NCI-H1417 treated with DMSO at 0.1 percent for 48 hours (cell line): Measurements from ENCODE around the gene ZMIZ1.

Experiments used
- DNase-seq: peaks from one replicate; lab custom pipeline; 2025; lab: John Stamatoyannopoulos, UW

ZMIZ1 gene

DNA sequence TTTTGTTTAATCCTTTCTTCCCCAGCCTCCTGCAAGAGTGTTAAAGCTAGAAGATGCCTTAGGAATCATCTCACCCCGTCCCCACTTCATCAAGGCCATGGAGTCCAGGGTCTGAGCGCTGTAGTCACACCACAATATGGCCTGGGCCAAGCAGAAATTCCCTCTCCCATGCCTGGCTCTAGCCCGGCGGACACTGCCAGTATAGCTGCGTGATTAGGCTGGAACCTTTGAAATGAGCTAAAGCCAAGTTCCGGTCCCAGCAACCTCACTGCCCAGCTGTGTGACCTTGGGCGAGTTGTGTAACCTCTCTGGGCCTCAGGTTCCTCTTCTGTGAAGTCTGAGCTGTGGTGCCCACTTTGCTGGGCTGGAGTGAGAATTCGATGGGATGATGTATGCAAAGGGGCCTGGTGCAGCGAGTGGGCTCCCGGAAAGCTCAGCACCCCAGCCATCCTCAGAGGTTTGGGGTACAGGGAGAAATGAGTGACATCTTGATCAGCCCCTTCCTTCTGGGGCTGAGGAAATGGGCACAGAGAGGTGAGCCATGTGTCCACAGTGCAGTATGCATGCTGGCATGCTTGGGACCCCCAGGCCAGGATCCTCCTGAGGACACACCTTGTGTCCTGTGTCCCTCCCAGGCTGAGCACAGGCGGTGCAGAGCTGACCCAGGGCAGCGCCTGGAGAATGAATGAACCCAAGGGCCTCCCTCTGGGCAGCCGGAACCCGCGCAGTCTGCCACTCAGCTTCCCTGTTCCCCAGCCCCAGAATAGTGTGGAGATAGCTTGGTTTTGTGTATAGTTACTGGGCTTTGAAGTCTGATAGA, 118.6 kb downstream of the ZMIZ1 start:
- DNase-seq = no peak

DNA sequence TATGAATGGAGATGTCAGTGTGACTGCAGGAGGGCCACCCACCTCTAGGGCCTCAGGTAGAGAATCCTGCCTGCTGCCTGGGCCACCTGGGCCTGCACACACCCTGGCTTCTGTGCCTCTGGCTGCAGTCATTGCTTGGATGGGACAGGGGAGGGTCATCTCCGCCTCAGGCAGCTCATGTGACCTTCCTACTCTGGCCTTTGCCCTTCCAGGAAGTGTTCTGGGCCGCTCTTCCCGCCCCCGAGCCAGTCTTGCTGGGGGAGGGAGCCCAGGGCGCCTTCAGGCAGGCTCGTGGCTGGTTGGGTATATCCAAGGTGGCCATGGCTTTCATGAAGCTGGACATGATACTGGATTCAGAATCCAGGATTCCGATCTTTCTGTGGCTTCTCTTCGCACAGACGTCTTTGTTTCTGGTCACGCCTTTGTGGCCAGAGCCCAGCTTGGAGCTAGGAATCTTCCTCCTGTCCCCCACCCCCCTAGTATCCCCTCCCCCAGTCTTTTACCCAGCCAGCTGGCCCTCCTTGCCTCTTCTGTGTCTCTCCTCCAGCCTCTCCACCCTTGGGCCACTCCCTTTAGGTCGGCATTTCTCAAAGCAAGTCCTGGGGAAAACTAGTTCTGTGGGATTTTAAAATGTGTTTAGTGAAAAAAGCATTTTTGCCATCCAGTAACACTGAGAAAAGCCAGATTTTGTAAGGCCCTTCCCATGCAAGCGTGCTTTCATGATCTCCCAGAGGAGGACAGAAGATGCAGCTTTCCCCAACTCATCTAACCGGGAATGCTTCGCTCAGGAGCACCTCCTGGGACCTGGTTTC, 119.6 kb downstream of the ZMIZ1 start:
- no peak for DNase-seq

DNA sequence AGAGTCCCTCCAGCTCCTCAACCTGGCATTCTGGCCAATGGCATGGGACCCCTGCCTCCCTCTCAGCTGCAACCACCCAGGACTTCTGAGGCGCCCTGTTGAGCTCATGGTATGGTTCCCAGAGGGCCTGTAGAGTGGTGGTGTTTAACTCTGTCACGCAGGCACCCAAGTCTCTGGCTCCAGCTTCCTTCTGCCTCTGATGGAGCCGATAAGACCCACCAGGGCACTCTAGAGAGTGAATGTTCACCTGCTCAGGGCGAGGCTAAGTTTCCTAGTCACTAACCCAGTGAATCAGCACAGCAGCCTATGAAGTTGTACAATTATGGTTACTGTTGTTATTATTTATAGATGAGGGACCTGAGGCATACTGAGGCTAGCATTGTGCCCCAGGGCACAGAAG, 120.4 kb downstream of the ZMIZ1 start:
- DNase-seq = no peak

DNA sequence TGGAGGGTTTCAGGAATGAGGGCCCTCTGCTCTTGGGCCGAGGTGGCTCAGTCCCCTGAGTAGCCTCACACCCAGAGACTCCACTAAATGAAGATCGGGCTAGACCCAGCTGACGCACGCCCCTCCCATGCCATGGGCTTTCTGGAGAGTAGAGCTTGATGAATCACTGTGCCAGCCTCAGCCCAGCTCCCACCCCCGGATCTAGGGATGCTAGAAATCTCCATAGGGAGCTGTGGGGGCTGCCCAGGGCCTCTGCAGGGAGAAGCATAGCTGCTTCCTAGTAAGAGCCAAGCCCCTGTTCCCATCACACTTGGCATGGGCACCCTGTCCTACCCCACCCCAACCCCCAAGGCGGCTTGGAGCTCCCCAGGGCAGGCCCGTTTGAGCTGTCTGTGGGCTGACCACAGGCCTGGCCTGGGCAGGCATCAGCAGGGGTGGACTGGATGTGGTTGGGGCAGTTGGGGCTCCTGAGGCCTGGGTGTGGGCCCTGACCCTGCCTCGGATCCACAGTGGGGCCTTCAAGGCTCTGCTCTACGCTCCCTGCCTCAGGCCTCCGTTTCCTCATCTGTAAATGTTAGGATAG, 121.2 kb downstream of the ZMIZ1 start:
- no peak for DNase-seq

DNA sequence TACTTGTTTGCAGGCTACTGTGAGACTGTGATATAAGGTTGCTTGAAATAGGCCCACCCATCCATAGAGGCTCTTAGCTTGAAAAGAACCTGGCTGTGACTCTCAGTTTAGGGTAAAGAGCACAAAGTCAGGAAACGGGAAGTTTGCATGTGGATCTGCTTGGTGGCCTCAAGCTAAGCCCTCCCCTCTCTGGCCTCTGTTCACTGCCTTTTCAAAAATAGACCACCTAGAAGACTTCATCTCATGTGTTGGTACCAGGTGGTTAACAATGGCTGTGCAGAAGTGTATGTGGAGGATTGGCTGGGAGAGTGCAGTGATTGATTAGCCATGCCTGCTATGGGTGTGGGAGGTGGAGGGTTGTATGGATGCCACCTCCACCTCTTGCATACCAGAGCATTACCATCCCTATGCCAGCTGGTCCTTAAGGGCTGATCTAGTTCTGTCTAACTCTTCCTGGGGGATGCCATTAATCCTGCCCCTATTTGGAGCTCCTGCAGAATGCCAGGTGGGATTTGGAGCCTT, 122.0 kb downstream of the ZMIZ1 start:
- DNase-seq = no peak

DNA sequence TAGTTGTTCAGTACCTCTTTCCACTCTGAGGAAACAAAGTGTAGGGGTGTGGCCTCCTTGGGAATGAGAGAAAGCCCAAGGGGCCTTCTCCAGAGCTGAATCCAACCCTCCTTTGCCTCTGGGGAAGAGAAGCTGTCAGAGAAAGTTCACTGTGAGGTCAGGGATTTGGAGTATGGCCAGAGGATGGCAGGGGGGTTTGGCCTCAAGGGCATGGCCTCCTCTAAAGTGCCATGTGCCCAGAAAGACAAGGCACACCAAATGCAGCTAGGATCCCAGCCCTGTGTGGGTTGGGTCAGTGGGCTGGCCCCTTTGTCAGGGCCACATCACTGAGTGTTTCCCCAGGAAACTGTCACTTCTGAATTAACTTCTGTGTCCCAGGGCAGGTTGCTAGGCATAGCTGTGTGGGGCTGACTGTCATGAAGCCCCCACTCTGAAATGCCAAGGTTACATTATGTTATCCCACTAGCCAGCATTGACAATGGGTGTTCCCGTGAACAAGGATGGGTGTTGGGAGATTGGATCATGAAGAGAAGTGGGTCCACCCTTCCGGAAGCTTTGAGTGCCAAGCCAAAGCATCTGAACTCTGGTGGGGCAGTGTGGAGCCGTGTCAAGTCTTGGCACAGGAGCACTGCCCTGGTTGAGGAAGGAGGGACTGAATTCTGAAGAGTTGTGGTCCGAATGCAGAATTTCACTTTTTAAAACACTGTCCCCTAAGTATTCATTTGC, 123.3 kb downstream of the ZMIZ1 start:
- DNase-seq = no peak

DNA sequence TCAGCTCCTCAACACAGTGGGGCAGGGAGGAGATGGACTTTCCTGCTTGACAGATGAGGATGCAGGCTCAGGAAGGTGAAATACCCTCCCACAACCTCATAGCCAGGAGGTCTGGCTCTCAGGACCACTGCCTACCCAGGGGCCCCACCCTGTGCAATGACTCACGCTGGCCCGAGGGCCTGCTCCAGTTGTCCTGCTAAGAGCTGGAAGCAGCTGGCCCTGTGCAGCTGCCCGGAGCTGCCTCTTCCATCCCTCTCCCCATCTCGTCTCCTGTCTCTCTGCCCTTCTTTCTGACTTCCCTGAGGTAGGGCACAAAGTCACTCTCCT, 123.9 kb downstream of the ZMIZ1 start:
- DNase-seq = no peak

DNA sequence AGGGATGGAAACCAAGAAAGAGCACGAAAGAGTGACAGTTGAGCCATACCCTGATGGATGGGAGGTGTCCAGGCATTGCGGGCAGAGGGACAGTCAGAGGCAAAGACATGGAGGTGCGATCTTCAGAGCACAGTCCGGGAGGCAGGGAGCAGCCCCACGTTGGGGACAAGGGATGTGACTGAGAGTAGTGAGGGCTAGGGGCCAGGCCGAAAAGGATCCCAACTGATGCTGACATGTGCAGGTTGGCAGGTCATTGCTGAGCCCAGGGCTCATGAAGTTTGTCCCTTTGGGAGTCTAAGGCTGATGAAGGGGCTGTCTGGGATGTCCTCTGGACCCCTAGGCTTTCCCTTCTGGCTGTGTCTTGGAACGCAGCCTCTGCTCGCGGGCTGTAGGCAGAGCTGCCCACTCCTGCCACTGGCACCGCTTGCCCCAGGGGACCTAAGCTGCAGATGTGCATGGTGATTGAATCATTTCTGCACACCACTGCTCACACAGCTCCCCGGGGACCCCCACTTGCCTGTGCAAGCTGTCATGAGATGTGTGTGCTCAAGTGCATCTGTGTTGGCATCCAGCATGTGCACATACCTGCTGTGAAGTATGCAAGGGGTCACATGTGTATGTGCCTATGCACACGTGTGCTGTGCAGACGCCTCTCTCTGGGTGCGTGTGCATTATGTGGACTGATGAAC, 125.1 kb downstream of the ZMIZ1 start:
- DNase-seq = no peak

DNA sequence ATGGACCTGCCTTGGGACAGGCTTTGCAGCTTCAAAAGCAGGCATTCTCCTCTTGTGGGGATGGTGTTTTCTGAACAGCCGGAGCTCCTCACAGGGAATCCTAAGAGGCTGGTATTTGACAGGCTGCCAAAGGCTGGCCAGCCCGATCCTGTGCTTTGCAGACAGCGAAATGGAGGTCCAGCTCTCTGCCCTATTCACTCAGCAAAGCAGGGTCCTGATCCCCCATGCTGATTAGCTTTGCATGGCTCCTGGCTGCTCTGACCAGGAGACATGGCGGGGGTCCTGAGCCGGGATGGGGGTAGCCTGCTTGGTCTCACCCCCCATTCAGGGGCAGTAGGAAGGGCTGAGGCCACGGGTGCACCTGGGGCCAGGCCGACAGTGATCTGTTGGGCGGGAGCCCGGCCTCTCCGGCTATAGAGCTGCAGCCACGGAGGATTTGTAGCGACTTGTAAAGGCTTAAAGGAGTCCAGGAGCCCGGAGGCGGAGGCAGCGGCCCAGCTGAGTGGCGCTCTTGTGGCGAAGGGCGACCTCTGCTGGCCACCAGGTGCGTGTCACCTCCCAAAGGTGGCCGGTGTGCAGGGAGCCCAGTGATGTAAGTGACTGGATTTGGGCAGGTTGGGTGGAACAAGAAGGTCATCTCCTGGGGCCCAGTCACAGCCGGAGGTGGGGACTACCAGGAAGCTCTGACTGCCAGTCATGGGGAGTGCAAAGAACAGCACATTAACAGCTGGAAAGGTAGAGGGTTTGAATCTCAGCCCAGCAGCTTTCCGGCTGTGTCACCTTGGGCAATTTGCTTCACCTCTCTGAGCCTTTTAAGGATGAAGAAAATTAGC, 126.5 kb downstream of the ZMIZ1 start:
- DNase-seq = no peak

DNA sequence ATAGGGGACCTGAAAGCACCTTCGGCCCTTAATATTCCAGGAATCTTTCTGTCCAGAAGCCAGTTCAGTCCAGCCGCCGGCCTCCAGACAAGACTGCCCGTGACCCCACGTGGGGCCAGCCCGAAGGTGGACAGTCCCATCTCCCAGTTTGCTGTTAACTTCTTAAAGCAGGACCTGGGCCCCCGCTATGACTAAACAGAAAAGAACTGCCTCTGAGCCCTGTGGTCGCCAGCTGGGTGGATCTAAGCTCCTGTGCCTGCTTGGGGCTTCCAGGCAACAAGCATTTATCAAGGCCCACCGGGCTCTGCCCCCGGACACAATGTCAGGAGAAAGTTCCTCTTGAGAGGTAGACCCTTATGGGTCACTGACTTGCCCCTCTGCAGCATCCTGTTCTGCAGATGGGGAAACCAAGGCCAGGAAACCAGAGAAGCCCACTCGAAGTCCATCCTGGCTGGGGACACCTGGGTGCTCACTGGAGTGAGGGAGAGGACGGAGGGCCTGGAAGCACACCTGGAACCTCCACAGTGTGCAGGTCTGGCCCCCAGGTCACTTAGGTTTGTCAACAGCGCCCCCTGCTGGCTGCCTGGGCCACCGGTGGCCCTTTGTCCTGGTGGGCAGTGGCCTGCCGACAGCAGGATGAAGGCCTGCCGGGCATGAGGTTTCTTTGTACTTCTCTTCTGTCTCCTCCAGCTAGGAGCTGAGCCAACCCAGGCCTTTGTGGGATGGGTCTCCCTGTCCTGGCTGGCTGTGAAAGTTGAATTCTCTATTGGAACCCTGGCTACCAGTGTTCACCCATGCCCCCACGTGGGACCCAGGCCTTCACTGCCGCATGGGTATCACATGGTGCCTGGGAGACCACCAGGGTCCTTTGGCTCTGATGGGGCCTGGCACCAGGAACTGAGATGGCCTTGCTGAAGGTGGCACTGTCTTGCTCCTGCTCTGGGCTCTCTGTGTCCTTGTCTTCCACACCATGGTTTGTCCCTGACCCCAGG, 128.0 kb downstream of the ZMIZ1 start:
- no peak for DNase-seq

DNA sequence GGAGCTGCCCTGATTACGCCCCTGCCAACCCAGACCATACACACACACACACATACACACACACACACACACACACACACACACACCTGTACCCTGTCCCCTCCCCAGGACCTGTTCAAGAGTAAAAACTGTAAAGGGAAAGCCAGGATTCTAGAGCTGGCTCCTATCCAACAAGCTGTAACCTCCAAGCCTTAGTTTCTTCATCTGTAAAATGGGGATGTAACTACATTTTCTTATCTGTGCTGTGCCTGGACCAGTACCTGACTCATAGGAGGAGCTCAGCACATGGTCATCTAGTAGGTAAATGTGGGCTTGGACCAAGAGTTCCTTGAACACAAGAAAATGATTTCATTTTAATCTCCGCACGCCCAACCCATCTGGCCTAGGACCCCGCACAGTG, 128.8 kb downstream of the ZMIZ1 start:
- DNase-seq = no peak

DNA sequence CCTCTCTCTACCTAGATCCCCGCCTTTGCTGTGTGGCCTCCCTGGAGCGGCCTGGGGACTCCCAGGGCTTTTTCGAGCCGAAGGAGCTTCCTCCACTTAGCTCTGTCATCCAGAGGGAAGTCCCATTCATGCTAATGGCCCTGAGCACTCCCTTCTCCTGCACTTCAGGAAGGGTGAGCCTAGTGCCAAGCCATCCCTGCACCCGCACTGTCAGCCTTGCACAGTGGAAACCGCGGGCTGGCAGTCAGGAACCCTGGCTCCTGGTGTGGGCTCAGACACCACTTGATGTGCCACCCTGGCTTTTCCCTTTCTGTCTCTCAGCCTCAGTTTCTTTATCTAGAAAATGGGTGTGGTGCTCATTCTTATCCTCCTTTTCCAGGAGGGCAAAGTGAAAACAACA, 131.6 kb downstream of the ZMIZ1 start:
- no peak for DNase-seq

DNA sequence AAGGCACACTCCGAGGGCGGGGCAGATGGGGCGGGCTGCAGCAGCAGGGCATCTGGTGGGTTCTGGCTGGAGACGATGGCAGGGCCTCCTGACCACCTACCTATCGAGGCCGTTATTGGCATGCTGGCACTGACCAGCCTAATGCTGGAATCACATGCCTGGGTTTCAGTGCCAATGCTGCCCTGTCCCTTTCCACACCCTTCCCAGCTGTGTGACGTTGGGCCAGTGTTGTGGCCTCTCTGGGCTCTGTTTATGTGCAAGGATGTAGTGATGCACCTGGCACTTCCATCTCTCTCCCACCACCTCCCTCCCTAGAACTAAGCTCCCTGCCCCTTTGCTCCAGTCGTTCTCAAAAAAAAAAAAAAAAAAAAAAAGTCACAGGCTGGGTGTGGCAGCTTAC, 132.9 kb downstream of the ZMIZ1 start:
- no peak for DNase-seq

DNA sequence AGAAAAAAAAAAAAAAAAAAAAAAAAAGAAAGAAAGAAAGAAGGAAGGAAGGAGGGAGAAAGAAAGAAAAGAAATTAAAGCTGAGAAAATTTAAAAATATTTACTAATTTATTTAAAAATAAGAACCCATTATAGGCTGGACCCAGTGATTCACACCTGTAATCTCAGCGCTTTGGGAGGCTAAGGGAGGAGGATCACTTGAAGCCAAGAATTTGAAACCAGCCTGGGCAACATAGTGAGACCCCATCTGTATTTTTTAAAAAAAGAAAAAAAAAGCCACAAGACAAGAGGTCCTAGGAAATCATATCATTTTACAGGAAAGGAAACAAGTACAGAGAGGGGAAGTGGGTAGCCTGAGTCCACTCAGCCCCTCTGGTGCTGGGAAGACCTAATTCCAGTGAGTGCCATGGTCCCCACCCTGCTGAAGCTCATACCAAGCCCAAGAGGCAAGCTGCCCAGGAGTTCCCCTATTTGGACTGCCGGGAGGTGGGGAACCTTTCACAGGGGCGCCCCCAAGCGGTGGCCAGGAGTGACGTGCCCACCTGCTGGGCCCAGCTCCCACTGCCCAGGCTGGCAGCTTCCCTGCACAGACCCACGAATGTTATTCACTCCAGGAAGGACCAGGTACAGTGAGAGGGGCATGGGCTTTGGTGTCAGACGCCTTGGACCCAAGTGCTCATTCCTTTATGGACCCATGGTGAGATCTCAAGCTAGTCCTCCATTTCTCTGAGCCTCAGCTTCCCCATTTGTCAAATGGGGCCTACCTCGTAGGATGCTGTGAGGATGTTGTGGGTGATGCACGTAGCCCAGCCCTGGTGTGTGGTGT, 133.6 kb downstream of the ZMIZ1 start:
- no peak for DNase-seq

DNA sequence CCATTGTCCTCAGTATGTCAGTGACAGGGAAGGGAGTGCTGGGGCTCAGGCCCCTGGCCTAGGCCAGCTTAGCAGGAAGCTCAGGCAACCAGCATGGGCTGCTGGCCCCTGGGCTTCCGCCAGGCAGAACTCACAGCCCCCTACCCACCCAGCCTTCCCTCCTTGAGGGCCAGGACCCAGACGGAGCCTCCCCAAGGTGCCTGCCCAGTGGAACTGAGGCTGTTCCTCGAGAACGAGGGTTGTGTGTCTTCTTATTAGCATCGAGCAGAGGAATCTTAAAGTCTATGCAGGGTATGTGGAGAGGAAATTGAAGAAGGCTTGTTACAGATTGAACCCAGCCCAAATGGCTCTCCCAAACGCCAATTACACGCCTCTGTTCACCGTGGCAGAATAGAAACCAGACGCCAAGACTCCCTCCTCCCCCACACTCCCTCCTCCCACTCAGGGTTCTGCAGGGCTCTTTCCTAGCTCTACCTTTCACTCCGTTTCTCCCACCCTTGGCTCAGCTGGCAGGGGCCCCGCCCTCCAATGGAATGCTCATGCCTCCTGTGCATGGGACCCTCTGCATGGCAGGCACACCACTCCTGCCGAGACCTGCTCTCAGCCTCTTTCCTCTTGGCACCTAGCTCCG, 134.4 kb downstream of the ZMIZ1 start:
- no peak for DNase-seq

DNA sequence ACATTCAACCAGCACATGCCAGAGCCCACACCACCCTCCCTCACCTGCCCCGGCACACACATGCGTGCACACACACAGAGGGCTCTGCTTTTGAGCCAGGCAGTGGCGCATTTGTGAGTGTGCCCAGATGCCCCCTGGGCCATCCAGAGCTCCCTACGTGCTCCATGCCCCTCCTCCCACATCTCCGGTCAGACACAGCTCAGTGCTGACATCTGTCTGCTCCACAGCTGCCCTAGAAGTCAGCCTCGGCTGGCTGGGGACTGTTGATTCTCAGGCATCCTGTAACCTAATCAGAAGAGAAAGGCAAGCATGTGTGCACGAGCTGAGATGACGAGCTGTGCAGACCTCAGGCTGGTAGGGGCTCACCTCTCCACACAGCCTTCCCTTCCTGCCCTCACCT, 135.1 kb downstream of the ZMIZ1 start:
- DNase-seq = no peak

DNA sequence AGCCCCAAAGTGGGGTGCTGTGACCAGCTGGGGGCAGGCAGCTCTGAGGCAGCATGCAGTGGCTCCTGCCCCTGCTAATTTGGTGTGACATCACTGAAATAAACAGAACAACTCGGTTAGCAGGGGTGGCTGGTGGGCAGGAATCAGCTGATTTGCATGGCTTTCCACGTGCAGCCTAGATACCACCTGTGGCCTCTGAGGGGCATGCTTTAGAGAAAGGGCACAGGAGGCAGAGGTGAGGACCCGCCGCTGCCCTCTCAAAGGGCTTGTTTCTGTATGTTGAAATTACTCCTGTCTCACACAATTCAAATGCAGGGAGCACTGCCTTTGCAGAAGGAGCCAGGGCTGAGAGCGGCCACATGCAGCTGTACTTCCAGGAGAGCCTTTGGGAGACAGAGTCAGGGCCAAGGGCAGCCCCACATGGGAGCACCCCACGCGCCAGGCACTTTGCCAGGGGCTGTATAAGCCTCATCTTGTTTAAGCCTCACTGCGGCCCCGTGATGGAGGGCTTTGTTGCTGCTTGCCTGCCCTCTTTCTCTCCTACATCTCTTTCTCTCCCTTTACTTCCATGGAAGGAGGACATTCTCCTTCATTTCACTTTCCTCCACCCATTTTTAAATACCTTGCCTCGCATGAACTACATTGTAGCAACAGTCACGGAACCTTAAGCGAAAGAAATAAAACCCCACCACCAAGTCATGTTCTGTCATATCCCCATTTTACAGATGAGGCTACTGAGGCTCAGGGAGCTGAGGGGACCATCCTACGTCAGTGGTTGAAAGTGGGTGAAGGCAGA, 137.7 kb downstream of the ZMIZ1 start:
- no peak for DNase-seq

DNA sequence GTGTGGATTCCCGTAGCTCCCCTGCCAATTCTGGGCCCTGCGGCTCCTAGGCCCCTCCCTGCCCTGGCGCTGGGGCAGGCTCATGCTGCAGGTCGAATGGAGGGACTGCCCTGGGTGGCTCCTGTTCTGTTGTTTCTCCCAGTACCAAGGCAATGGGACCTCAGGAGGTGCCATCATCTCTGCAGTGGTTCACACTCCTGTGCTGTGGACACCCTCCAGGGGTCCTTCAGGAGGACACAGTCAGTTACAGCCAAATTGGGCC, 138.3 kb downstream of the ZMIZ1 start:
- no peak for DNase-seq
